ENCODE measurements around the gene TMCO4.

DNA sequence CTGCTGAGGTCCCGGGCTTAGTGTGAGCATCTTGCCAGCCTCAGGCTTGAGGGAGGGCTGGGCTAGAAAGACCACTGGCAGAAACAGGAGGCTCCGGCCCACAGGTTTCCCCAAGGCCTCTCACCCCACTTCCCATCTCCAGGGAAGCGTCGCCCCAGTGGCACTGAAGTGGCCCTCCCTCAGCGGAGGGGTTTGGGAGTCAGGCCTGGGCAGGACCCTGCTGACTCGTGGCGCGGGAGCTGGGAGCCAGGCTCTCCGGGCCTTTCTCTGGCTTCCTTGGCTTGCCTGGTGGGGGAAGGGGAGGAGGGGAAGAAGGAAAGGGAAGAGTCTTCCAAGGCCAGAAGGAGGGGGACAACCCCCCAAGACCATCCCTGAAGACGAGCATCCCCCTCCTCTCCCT is 142.2 kb downstream of the TMCO4 start:
- no peak for TF ChIP-seq EZH2phosphoT487 (IDR thresholded peaks at IDR 0.05; ENCODE audit: low read depth)
- TF ChIP-seq, protein P1, sequence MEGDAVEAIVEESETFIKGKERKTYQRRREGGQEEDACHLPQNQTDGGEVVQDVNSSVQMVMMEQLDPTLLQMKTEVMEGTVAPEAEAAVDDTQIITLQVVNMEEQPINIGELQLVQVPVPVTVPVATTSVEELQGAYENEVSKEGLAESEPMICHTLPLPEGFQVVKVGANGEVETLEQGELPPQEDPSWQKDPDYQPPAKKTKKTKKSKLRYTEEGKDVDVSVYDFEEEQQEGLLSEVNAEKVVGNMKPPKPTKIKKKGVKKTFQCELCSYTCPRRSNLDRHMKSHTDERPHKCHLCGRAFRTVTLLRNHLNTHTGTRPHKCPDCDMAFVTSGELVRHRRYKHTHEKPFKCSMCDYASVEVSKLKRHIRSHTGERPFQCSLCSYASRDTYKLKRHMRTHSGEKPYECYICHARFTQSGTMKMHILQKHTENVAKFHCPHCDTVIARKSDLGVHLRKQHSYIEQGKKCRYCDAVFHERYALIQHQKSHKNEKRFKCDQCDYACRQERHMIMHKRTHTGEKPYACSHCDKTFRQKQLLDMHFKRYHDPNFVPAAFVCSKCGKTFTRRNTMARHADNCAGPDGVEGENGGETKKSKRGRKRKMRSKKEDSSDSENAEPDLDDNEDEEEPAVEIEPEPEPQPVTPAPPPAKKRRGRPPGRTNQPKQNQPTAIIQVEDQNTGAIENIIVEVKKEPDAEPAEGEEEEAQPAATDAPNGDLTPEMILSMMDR (IDR thresholded peaks at IDR 0.05; ENCODE audit: low read depth, low read length), result no peak
